ENCODE measurements around the gene C1orf56.

- no peak for TF ChIP-seq MED13 (CRISPR knock-in tag; IDR thresholded peaks at IDR 0.05)
- no peak for TF ChIP-seq NR2F1 (CRISPR knock-in tag; IDR thresholded peaks at IDR 0.05)
- no peak for TF ChIP-seq RFX5 (IDR thresholded peaks at IDR 0.05; ENCODE audit: low read depth, low read length)
- no peak for TF ChIP-seq SETDB1 (CRISPR knock-in tag; IDR thresholded peaks at IDR 0.05; ENCODE audit: borderline replicate concordance)
- no peak for TF ChIP-seq HES4 (CRISPR knock-in tag; IDR thresholded peaks at IDR 0.05; ENCODE audit: borderline replicate concordance)
- TF ChIP-seq ZFP41 (CRISPR knock-in tag; IDR thresholded peaks at IDR 0.05; ENCODE audit: borderline replicate concordance), result no peak
- no peak for TF ChIP-seq ATF7 (IDR thresholded peaks at IDR 0.05)
- no peak for TF ChIP-seq ATF7 (CRISPR knock-in tag; IDR thresholded peaks at IDR 0.05)
- TF ChIP-seq, protein P1, sequence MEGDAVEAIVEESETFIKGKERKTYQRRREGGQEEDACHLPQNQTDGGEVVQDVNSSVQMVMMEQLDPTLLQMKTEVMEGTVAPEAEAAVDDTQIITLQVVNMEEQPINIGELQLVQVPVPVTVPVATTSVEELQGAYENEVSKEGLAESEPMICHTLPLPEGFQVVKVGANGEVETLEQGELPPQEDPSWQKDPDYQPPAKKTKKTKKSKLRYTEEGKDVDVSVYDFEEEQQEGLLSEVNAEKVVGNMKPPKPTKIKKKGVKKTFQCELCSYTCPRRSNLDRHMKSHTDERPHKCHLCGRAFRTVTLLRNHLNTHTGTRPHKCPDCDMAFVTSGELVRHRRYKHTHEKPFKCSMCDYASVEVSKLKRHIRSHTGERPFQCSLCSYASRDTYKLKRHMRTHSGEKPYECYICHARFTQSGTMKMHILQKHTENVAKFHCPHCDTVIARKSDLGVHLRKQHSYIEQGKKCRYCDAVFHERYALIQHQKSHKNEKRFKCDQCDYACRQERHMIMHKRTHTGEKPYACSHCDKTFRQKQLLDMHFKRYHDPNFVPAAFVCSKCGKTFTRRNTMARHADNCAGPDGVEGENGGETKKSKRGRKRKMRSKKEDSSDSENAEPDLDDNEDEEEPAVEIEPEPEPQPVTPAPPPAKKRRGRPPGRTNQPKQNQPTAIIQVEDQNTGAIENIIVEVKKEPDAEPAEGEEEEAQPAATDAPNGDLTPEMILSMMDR (CRISPR knock-in tag; IDR thresholded peaks at IDR 0.05), result no peak
Measured at GRCh38 chr1:151050051-151050688, 2.6 kb downstream of the C1orf56 start.
